Panc1 (cell line): ENCODE measurements around the gene FCGR3A.

ENCODE experiments used
- POLR2AphosphoS5 ChIP-seq: IDR thresholded peaks from 2 replicates; pipeline ENCODE4 v1.6.1; 2012; ENCODE audit warnings: mild to moderate bottlenecking, low read depth, low read length, moderate library complexity
- TCF7L2 ChIP-seq: IDR thresholded peaks from 2 replicates; pipeline ENCODE4 v1.6.1; 2011; ENCODE audit warnings: mild to moderate bottlenecking, low read depth, low read length, inconsistent platforms
- TF ChIP-seq, protein P1 (sequence below): fragments of 450-650 bp; IDR thresholded peaks from 2 replicates; pipeline ENCODE4 v1.5.1; 2017; ENCODE audit warnings: mild to moderate bottlenecking
- TF ChIP-seq, protein P2 (sequence below), 2 experiments: IDR thresholded peaks; 2 replicates each; pipeline ENCODE4 v1.6.1; 2011 to 2012; ENCODE audit warnings: low read depth in 2 of 2, control low read depth in 1 of 2, low read length in 1 of 2, mild to moderate bottlenecking in 1 of 2, moderate library complexity in 1 of 2; ENCODE audit not compliant: insufficient read depth in 1 of 2

DNA sequence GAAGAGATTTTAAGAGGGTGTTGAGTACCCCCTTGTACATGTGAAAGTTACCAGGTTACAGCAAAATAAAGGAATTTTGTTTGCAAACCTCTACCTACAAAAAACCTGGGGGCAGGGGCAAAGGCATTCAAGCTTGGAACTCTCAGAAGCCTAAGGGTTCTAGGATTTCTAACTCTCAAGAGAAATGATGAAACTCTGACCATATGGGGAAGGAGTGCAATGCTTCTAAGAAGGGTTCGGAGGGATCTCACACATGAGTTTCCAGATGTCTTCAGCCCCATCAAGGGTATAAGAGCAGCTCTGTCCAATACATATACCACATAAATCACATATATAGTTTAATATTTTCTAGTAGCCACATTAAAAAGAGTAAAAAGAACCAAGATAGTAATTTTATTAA lies 51.7 kb downstream of the FCGR3A start:
- TF ChIP-seq, protein P1, sequence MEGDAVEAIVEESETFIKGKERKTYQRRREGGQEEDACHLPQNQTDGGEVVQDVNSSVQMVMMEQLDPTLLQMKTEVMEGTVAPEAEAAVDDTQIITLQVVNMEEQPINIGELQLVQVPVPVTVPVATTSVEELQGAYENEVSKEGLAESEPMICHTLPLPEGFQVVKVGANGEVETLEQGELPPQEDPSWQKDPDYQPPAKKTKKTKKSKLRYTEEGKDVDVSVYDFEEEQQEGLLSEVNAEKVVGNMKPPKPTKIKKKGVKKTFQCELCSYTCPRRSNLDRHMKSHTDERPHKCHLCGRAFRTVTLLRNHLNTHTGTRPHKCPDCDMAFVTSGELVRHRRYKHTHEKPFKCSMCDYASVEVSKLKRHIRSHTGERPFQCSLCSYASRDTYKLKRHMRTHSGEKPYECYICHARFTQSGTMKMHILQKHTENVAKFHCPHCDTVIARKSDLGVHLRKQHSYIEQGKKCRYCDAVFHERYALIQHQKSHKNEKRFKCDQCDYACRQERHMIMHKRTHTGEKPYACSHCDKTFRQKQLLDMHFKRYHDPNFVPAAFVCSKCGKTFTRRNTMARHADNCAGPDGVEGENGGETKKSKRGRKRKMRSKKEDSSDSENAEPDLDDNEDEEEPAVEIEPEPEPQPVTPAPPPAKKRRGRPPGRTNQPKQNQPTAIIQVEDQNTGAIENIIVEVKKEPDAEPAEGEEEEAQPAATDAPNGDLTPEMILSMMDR, result no peak
- TF ChIP-seq, protein P2, sequence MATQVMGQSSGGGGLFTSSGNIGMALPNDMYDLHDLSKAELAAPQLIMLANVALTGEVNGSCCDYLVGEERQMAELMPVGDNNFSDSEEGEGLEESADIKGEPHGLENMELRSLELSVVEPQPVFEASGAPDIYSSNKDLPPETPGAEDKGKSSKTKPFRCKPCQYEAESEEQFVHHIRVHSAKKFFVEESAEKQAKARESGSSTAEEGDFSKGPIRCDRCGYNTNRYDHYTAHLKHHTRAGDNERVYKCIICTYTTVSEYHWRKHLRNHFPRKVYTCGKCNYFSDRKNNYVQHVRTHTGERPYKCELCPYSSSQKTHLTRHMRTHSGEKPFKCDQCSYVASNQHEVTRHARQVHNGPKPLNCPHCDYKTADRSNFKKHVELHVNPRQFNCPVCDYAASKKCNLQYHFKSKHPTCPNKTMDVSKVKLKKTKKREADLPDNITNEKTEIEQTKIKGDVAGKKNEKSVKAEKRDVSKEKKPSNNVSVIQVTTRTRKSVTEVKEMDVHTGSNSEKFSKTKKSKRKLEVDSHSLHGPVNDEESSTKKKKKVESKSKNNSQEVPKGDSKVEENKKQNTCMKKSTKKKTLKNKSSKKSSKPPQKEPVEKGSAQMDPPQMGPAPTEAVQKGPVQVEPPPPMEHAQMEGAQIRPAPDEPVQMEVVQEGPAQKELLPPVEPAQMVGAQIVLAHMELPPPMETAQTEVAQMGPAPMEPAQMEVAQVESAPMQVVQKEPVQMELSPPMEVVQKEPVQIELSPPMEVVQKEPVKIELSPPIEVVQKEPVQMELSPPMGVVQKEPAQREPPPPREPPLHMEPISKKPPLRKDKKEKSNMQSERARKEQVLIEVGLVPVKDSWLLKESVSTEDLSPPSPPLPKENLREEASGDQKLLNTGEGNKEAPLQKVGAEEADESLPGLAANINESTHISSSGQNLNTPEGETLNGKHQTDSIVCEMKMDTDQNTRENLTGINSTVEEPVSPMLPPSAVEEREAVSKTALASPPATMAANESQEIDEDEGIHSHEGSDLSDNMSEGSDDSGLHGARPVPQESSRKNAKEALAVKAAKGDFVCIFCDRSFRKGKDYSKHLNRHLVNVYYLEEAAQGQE (IDR thresholded peaks at IDR 0.05; ENCODE audit: insufficient read depth in 1 of 2, low read depth in 2 of 2, low read length in 1 of 2), result no peak
- TF ChIP-seq POLR2AphosphoS5 (no peak), TCF7L2 (no peak)
